HG02943 (cell line): Measurements from ENCODE around the gene OR2T10.
"Not testable (repeated sequence)": the region's sequence is repeated elsewhere in the genome, so short reads cannot be mapped to it uniquely, and the experiment has no call there.

Experiments used
- ATAC-seq: cut with Tn5 transposase; IDR thresholded peaks from one replicate; pipeline ENCODE4 v1.9.1; 2021; ENCODE audit warnings: mild to moderate bottlenecking, low read depth, moderate library complexity; ENCODE audit not compliant: unreplicated experiment

The OR2T10 gene, protein sequence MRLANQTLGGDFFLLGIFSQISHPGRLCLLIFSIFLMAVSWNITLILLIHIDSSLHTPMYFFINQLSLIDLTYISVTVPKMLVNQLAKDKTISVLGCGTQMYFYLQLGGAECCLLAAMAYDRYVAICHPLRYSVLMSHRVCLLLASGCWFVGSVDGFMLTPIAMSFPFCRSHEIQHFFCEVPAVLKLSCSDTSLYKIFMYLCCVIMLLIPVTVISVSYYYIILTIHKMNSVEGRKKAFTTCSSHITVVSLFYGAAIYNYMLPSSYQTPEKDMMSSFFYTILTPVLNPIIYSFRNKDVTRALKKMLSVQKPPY

DNA sequence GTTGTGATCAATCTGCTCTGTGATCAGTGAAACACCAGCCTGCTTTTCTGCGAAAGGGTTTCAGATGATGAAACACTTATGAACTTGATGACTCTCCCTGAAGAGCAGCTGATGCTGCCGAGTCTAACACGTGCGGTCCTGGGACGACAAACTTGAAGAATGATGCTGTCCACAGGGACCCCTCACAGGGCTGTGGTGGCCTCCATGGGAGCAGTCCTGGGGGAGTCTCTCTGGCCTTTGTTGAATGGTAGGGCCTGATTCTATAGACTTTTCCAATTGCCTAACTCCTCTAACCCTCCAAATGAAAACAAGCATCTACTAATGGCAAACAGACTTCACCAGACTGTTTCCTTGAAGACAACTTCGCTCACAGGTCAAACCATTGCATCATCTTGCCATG, at the start of gene OR2T10:
OR2T10 (minus strand) TSS at position 112 of the 400 bp plus-strand sequence. CDS start 3,932 bp downstream, outside the sequence.
- ATAC-seq: no peak

DNA sequence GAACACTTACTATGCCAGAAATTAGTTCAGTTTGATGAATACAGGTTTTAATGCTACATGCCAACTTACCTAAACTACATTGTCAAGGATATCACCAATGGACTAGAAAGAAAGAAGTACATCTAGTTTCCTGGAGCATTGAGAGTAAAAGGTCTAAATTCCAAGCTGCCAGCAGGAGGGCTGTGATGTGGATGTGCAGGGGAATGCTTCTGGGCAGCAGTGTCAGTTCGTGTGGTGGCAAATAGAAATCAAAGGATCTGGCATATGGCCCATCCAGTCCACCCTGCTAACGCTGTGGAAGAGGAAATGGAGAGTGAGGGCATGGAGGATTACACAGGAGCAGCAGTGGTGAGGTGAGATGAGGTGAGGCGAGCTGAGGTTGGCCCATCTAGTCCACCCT, 47.7 kb upstream of the OR2T10 start, which contains the start of gene OR2T35:
OR2T35 (minus strand) TSS at position 101 of the 400 bp plus-strand sequence. CDS start 6,020 bp downstream, outside the sequence.
- not testable (repeated sequence) for ATAC-seq

DNA sequence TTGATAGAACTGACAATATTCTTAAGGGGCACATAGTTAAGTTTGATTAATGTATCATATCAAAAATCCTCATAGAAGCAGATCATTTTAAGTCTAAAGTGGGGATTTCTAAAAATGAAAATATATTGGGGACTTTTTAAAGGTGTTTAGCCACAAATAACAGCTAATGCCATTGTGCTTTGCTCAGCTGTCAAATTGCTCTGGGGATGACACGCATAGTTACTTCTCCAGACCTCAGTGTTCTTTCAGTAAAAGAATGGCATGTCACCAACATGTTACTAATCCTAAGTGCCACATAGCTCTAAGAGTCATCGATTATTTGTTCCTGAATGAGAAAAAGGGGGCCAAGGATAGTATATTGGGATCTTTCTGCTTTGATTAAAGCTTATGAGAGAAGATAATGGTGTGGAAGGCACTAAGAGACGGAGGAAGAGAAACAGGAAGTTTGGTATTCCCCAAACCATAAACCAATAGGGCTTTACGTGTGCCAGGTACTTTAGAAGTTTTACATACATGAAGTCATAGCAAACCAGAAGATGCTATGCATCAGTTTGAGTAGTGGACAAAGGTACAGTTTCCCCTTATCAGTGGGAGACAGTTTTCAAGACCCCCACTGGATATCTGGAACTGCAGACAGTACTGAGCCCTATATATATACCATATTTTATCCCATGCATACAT, 45.6 kb upstream of the OR2T10 start:
- ATAC-seq: peak; percentile 51

DNA sequence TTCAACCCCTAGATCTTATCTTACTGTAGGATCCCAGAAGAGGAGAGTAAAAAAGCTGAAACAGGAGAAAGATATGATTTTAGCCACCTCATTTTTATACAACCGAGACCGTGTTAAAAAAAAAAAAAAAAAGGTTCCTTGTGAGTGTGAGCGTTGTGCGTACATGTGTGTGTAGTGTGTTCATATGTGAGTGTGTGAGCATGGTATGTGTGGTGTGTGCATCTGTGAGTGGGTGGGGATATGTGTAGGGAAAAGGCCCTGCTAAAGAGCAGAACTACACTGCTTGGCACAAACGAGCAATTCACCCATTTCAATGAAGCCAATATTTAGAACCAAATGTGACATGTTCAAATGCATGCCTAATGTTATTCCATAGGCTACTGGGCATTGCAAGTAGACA, 44.1 kb upstream of the OR2T10 start:
- peak; percentile 1 for ATAC-seq

DNA sequence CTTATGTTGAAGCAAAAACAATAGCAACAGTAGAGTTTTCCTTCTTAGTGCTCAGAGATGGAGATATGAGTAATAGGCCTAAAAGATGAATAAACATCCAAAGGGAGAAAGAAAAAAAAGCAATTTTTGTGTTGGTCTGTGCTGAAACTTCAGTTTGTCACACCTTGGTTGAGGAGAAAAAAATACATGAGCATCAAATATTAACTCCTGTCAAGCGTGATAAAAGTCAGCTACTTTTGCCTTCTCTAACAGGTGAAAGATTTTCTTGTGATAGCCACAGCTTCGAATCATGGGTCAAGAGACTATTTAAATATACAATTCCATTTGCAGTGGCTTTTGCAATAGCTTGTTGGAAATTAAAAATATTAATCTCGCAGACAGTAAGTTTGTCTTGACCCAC, 43.4 kb upstream of the OR2T10 start:
- peak; percentile 40 for ATAC-seq

DNA sequence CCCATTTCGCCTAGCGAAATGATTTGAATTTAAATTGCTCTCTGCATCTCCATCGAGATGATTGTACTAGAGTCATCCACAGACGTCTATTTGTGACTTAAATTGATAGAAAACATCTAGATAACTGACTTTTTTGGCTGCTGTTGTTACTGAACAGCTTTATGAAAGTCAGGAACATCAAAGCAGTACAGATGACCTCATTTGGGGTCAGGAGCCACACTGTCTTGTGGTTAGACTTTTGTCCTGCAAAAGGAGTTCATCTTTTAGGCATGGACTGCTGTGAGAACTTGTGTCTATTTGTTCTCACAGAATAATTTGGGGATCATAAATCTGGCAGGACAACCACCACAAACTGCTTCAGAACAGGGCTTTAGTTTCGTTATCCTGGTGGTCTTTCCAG, 42.2 kb upstream of the OR2T10 start:
- not testable (repeated sequence) for ATAC-seq

DNA sequence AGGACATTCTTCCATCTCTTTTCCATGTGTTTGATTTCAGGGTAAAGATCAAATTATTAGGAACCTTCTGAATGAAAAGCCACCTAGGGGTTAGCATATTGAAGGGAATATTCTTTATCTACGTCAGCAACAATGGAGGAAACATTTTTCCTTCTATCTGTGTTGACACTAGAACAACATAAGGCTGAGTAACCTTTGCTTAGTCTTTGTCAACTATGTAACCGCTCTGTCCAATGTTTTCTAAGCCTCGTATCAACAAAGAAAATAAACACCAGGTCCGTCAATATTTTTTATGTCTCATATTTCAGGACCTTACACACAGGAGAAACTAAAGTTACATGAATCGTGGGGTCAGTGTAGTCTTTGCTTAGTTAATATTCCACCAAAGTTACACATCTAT, 39.1 kb upstream of the OR2T10 start:
- ATAC-seq: not testable (repeated sequence)

DNA sequence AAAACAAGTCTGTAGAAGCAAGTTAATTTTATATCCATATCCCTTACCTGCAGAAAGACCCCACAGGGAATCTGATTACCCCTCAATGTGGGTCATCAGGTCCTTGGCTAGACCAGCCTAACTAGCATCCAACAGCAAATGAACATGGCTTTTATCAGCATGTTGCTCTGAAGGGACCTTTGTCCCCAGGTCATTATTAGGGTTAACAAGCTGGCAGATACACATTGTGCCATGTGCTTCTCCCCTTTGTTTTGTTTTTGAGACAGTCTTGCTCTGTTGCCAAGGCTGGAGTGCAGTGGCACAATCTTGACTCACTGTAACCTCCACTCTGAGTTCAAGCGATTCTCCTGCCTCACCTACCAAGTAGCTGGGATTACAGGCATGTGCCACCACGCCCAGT, 37.5 kb upstream of the OR2T10 start, which contains the start of gene OR2T11:
OR2T11 (minus strand) TSS at position 101 of the 400 bp plus-strand sequence. CDS start 7,963 bp downstream, outside the sequence.
- ATAC-seq: not testable (repeated sequence)

DNA sequence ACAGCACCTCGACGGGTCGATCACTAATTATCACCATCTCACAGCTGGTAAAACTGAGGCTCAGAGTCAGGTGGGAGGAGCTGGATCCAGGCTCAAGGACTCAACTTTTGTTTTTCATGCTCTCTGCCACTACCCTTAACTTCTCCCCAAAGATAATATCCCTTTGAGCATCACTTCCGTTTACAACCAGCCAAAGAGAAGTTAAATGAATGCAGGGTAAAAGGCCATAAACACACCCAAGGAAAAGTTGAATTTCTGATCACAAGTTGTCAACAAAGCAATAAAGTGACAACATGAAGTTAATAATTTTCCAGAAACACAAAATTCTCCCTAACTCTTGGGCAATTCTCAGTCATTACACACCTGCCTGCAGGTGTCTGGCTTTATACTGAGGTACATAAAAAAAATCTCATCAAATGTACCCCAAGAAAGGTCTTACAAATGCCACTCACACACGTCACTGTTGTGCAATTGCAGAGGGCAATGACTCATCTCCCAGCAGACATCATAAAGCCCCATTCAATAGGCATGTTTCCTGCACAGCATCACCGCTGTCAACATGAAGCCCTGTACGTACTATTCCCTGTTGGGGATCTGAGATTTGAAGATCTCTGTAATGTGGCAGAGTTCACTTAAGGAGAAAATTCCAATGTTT, 34.0 kb upstream of the OR2T10 start:
- no peak for ATAC-seq

DNA sequence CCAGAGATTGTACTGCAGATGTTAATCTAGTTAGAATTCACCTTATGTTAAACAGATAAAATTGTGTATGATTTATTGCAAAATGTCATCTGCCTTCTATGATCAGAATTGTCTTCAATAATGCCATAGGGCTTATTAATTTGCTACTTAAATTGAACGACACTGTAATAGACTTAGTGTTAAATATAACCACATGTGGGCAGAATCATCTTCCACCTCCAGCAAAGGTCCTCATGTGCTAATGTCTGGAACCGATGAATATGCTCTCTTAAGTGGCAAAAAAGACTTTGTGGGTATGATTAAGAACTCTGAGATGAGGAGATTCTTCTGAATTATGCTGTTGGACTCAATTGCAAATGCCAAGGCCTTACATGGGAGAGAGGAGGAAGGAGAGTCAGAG, 33.1 kb upstream of the OR2T10 start:
- ATAC-seq: no peak

DNA sequence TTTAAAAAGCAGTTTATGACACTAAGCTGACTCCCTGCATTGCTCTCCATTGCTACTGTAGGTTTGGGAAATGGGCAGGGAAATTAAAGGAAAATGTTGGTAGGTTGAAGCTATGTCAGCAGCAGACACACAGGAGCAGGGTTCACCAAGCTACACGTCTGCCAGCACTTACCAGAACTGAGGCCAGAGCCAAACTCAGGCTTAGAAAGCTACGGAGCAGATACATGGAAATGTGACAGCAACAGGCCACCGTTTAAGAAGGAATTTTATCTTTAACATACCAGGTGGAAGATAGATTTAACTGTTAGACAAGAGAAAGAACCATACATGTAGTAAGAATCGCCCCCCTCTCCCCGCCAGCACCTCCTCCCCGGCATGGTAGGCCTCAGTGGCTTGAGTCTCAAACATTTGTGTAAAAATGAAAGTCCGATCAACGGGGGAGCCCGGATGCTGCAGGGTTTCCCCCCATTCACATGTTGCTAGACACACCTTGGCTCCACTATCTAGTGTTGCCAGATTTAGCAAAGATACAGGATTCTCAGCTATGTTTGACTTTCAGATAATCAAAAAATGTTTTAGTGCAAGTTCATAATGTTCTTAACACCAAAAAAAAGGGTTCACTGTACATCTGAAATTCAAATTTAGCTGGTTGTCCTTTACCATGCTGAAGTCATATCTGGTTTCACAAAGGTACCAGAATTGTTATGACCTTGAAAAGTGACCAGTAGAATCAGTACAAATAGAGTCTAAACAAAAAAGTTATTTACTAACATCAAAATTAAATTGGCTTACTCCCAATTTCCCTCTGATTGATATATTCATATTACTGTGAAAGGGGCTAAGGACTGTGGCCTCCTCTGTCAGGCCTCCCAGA, 30.7 kb upstream of the OR2T10 start:
- no peak for ATAC-seq

DNA sequence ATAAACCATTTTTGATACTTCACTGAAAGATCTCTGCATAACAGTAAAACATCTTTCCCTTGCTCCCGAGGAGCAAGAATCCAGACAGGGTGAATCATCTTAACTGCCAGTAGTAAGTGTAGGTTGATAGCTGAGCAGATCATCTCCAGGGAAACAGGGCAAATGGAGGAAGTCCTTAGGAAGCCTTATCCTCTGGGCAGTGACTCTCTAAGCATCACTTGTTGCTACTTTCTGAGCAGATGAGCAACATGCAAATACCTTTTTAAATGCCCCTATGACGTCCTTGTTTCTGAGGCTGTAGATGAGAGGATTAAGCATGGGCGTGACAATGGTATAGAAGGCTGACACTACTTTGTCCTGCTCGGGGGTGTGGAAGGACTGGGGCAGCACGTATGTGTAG, 28.5 kb upstream of the OR2T10 start:
- ATAC-seq: no peak

DNA sequence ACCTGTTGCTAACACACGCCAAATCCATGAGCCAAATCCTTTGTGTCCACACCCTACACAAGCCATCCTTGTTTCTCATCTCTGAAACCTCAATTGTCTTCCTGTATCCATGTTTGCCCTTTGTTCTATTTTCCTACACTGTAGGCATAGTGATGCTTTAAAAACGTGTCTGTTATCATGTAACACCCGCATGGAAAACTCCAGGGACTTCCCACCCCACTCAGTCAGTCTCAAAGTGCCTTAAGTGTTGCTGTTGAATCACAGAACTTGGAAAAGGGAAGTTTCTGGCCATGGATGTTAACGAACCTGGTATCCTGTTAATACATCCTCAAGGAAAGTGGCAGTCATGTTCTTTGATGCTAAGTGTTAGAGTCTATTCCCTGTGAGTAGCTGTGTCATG, 27.7 kb upstream of the OR2T10 start:
- no peak for ATAC-seq

DNA sequence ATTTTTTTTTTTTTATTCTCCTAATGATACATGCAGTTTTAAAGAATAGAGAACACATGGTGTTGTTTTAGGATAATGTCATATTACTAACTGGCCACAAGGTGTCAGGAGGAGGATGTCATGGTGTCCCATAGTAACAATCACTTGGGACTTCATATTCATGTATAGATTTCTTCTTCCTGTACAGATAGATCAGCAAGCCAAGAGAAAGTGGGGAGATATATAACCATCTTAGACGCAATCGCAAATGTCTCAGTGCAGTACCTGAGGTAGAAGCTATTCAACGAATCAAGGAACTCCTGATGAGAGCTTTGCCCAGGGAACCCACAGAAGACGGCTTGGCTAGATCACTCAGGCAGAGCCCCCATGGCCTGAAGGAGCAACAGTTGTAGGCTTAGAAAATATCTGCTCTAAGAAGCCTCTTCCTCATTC, 25.1 kb upstream of the OR2T10 start:
- peak; percentile 91 for ATAC-seq

DNA sequence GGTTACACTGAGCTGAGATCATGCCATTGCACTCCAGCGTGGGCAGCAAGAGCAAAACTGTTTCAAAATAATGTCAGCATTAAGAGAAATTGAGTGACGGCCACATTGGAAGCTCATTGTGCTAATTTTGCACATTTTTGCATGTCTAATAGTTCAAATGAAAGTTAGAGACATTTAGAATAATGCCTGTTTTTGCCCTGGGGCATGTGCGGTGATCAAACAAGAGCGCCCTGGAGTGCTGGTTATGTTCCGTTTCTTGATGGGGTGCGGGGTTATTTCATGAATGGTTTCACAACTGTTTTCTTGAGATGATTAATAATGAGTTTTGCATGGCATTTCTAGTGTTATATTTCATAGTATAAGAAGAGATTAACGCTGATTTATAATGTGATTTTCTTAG, 24.3 kb upstream of the OR2T10 start:
- no peak for ATAC-seq

DNA sequence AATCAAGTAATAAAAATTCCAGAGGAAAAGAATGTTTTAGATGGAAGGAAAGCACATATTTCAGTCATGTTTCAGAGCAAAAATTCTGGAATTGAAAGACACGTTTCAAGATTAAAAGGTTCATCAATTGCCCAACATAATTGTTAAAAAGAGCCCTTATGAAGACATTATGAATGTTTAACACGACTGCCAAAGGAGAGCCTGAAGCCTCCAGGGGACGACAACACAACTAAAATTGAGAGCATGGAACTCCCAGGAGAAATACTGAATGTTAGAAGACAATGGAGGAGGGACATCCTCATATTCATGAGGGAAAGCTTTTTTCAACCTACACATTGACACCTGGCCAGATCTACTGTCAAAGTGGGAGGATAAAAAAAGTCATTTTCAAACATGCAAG, 21.4 kb upstream of the OR2T10 start:
- ATAC-seq: no peak

DNA sequence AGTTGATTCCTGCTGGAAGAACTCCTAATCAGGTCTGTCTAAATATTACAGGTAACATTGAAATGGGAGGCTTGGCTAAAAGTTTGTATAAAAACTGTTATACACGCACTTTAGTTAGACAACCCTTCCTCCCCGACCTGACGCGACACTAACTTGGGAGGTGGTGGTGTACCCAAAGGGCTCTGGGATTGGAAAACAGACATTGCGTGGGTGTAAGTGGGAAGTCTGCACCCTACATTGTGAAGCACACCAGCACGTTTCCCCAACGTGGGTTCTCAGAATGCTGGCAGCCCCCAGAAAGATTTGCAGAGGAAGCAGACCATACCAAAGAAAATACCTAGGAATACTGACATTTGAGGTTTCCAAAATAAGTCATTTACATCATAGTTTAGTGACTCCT, 20.6 kb upstream of the OR2T10 start:
- ATAC-seq: no peak

DNA sequence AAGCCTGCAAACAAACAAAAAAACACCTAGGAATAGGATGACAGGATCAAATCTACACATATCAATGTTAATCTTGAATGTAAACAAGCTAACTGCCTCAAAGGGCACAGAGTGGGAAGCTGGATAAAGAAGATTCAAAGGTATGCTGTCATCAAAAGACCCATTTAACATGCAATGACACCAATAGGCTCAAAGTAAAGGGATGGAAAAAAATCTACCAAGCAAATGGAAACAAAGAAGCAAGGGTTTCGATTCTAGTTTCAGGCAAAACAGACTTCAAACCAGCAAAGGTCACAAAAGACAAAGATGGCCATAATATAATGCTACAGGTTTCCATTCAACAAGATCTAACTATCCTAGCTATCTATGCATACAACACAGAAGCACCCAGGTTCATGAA, 16.2 kb upstream of the OR2T10 start:
- no peak for ATAC-seq

DNA sequence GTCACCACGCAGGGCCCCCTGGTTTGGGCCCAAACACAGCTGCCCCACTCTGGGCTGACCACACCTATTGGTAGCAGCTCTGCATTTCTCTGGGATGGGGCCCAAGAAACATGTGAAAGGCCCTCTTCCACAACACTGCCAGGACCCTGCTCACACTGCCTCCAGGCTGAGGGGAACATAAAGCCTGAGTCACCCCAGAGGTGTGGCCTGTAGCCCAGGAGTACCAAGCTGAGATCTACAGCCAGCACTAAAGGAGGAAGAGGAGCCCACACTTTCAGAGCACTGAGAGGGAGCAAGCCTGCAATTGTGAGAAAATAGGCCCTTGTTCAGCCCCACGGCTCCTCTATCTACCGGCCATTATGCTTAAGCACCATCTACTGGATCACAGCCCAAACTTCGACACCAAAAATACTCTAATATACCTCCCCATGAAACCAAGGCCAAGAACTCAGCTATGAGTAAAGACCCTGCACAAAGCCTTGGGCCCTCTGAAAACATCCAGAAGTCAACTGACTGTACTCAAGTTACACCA, 14.4 kb upstream of the OR2T10 start:
- no peak for ATAC-seq

DNA sequence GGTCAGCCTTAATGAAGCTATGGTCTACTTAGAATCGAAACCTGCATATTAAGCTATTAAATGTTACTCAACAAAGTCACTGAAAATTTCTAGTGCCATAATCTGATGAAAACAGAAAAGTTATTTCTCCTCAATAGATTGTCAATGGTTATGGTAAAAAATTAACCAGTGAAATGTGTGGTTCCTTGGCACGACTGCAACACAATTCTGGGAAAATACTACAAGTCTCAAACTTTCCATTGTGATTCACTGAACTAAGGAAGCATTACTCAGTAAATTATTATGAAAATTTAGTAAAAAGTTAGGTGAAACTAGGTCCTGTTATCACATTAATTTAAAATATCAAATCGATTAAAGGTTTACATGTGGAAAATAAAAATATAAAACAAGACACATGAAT, 12.8 kb upstream of the OR2T10 start:
- ATAC-seq: no peak
